Neural cell (in vitro differentiated cells): ENCODE data around the gene IL15RA. TPM values are rescaled to one million over a fixed set of nuclear protein-coding genes. Genes with fewer than 3 reads are reported as not detected.

Source experiments
- H2AFZ ChIP-seq: fragments of 200-600, 300-800 bp; sonication (generic), shearing (Covaris generic); 2 replicates; pipeline ENCODE4 v1.6.0; 2014; ENCODE audit warnings: low read depth, mild to moderate bottlenecking, antibody characterized with exemption, low read length, moderate library complexity
- H3F3A ChIP-seq: fragments of 200-600 bp; shearing (Covaris generic); 2 replicates; pipeline ENCODE4 v1.6.1; 2016; ENCODE audit warnings: mild to moderate bottlenecking, moderate library complexity, mixed read lengths, antibody characterized with exemption, low read length; ENCODE audit not compliant: insufficient read depth, poor library complexity, severe bottlenecking
- H3K27ac ChIP-seq: fragments of 200-600, 300-800 bp; sonication (generic), shearing (Covaris generic); 2 replicates; pipeline ENCODE4 v1.5.1; 2014; ENCODE audit warnings: mild to moderate bottlenecking, low read length, moderate library complexity
- H3K27me3 ChIP-seq: fragments of 300-800, 200-600 bp; sonication (generic), shearing (Covaris generic); 2 replicates; pipeline ENCODE4 v1.6.0; 2014; ENCODE audit warnings: mild to moderate bottlenecking, low read depth, low read length, moderate library complexity; ENCODE audit not compliant: insufficient read depth
- H3K36me3 ChIP-seq: fragments of 300-800, 200-600 bp; sonication (generic), shearing (Covaris generic); 2 replicates; pipeline ENCODE4 v1.5.1; 2014; ENCODE audit warnings: mild to moderate bottlenecking, antibody characterized with exemption, low read length, moderate library complexity; ENCODE audit not compliant: insufficient read depth
- H3K4me2 ChIP-seq: fragments of 300-800, 200-600 bp; sonication (generic), shearing (Covaris generic); 2 replicates; pipeline ENCODE4 v1.6.0; 2014; ENCODE audit warnings: mild to moderate bottlenecking, low read length
- H3K4me3 ChIP-seq: fragments of 300-800, 200-600 bp; sonication (generic), shearing (Covaris generic); 2 replicates; pipeline ENCODE4 v1.5.1; 2014; ENCODE audit warnings: mild to moderate bottlenecking, low read length, moderate library complexity
- H3K79me2 ChIP-seq: fragments of 200-600 bp; shearing (Covaris generic); replicated peaks from 2 replicates; pipeline ENCODE4 v1.6.0; 2014; ENCODE audit warnings: mild to moderate bottlenecking, low read length, moderate library complexity; ENCODE audit not compliant: insufficient read depth
- H3K9ac ChIP-seq: fragments of 300-800, 200-600 bp; sonication (generic), shearing (Covaris generic); 2 replicates; pipeline ENCODE4 v1.6.1; 2016; ENCODE audit warnings: mild to moderate bottlenecking, low read length, mixed read lengths
- H3K9me2 ChIP-seq: fragments of 200-600 bp; shearing (Covaris generic); 2 replicates; pipeline ENCODE4 v1.6.1; 2016; ENCODE audit warnings: mild to moderate bottlenecking, low read length, mixed read lengths; ENCODE audit not compliant: insufficient read depth
- H3K9me3 ChIP-seq: fragments of 200-600, 300-800 bp; sonication (generic), shearing (Covaris generic); 2 replicates; pipeline ENCODE4 v1.6.1; 2016; ENCODE audit warnings: mild to moderate bottlenecking, mixed run types, low read length, moderate library complexity, mixed read lengths
- H4K20me1 ChIP-seq: fragments of 200-600 bp; shearing (Covaris generic); 2 replicates; pipeline ENCODE4 v1.6.1; 2016; ENCODE audit warnings: mild to moderate bottlenecking, mixed run types; ENCODE audit not compliant: insufficient read depth
- CTCF ChIP-seq: fragments of 450-650 bp; IDR thresholded peaks from 2 replicates; pipeline ENCODE4 v1.5.1; 2014; ENCODE audit warnings: antibody characterized with exemption, mild to moderate bottlenecking, moderate library complexity; ENCODE audit not compliant: poor library complexity, severe bottlenecking
- EP300 ChIP-seq: fragments of 450-650 bp; conservative IDR thresholded peaks from 2 replicates; pipeline ENCODE4 v1.6.1; 2014; ENCODE audit warnings: antibody characterized with exemption, mild to moderate bottlenecking, moderate library complexity; ENCODE audit not compliant: poor library complexity, severe bottlenecking
- EZH2 ChIP-seq: fragments of 200-600, 300-800 bp; shearing (Covaris generic), sonication (generic); IDR thresholded peaks from 2 replicates; pipeline ENCODE4 v1.6.1; 2014; ENCODE audit warnings: antibody characterized with exemption, low read length, borderline replicate concordance, mild to moderate bottlenecking; ENCODE audit not compliant: insufficient read depth, poor library complexity, severe bottlenecking
- MXI1 ChIP-seq: fragments of 450-650 bp; conservative IDR thresholded peaks from 2 replicates; pipeline ENCODE4 v1.6.1; 2014; ENCODE audit warnings: antibody characterized with exemption, mild to moderate bottlenecking; ENCODE audit not compliant: poor library complexity, severe bottlenecking
- POLR2AphosphoS5 ChIP-seq: IDR thresholded peaks from 2 replicates; pipeline ENCODE4 v1.6.1; 2012
- RAD21 ChIP-seq: fragments of 450-650 bp; conservative IDR thresholded peaks from 2 replicates; pipeline ENCODE4 v1.6.1; 2014; ENCODE audit warnings: antibody characterized with exemption, mild to moderate bottlenecking, moderate library complexity
- REST ChIP-seq: IDR thresholded peaks from 2 replicates; pipeline ENCODE4 v1.6.1; 2012; ENCODE audit warnings: borderline replicate concordance
- SMC3 ChIP-seq: fragments of 450-650 bp; conservative IDR thresholded peaks from 2 replicates; pipeline ENCODE4 v1.6.1; 2014; ENCODE audit warnings: antibody characterized with exemption, mild to moderate bottlenecking, moderate library complexity; ENCODE audit not compliant: poor library complexity
- TAF1 ChIP-seq: IDR thresholded peaks from 2 replicates; pipeline ENCODE4 v1.6.1; 2012; ENCODE audit warnings: low read depth
- polyA plus RNA-seq: library from polyadenylated mRNA; depleted of rRNA; stranded (reverse); fragments of >200 nt; gene quantifications from 2 replicates; pipeline ENCODE4 v1.2.3, GENCODE V29; 2014

The IL15RA gene
- polyA plus RNA-seq, 1 donor from 2014 or later: not detected

GRCh38 chr10:5953676-5954075 is 23.7 kb downstream of the IL15RA start:
- H3K4me3 ChIP-seq: no peak overlapping the region
- H2AFZ ChIP-seq: no peak overlapping the region
- H3K27me3 ChIP-seq: no peaks in the 10 kb centered on the region
- no peaks in the 10 kb centered on the region for H4K20me1 ChIP-seq
- TF ChIP-seq EP300 (no peak), RAD21 (no peak), POLR2AphosphoS5 (no peak), TAF1 (no peak), EZH2 (no peak), REST (no peak), MXI1 (no peak), CTCF (no peak), SMC3 (no peak)
- no peaks in the 10 kb centered on the region for H3F3A ChIP-seq
- H3K9me2 ChIP-seq: no peaks in the 10 kb centered on the region
- no peaks in the 10 kb centered on the region for H3K79me2 ChIP-seq
- no peak overlapping the region for H3K9ac ChIP-seq
- no peak overlapping the region for H3K4me2 ChIP-seq
- H3K27ac ChIP-seq: no peak overlapping the region
- H3K9me3 ChIP-seq: no peaks in the 10 kb centered on the region
- no peaks in the 10 kb centered on the region for H3K36me3 ChIP-seq

DNA sequence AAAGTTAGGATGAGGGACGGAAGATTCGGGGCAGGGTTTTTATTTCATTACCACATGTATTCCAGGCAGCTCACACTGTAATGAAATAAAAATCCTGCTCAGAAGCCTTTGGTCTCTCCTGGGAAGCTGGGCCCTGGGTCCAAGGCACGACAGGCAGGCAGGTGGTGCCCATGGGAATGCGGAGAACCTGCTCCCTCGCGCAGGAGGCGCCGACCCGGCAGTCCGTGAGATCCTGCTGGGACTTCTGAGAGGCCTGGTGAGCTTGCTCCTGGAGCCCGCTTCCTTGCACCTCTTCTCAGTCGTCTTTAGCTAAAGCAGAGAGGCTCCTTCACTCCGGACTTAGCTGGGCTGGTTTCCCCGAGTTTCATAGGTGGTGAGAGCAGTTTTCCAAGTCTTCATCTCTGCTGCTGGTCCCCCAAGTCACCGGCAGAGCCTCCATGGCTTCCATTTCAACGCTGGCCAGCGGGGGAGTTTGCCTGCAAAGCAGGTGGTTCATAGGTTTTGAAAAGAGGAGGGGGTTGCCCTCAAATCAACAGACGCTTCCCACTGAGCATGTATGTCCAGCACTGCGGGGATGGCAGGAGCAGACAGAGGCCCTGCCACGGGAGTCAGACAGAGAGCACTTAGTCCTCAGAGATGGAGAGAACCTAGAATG is 24.5 kb downstream of the IL15RA start:
- no peak overlapping the region for H3K4me2 ChIP-seq
- no peak overlapping the region for H3K4me3 ChIP-seq
- no peaks in the 10 kb centered on the region for H3K36me3 ChIP-seq
- no peak overlapping the region for H3K27ac ChIP-seq
- no peaks in the 10 kb centered on the region for H3K79me2 ChIP-seq
- no peaks in the 10 kb centered on the region for H3K9me3 ChIP-seq
- no peaks in the 10 kb centered on the region for H4K20me1 ChIP-seq
- no peaks in the 10 kb centered on the region for H3K9me2 ChIP-seq
- no peak overlapping the region for H2AFZ ChIP-seq
- TF ChIP-seq SMC3 (no peak), POLR2AphosphoS5 (no peak), CTCF (no peak)
- no peaks in the 10 kb centered on the region for H3K27me3 ChIP-seq
- H3F3A ChIP-seq: no peaks in the 10 kb centered on the region
- no peak overlapping the region for H3K9ac ChIP-seq
